Activated T-cell treated with anti-CD3 and anti-CD28 coated beads for 48 hours (primary cell): ENCODE data around the gene CPNE4.
A peak's percentile ranks its signal among the peaks of the same experiment; 100 is the strongest.
"Not testable (repeated sequence)": the region's sequence is repeated elsewhere in the genome, so short reads cannot be mapped to it uniquely, and the experiment has no call there.

Experiments used
- DNase-seq: peaks from one replicate; pipeline ENCODE4 v3.0.0-alpha.2; 2020; ENCODE audit warnings: low read depth

Gene CPNE4

GRCh38 chr3:132016061-132017041 lies 18.5 kb downstream of the CPNE4 start:
- DNase-seq: no peak

GRCh38 chr3:132014105-132014504 lies 20.7 kb downstream of the CPNE4 start:
- DNase-seq: no peak

GRCh38 chr3:132009241-132009640 lies 25.6 kb downstream of the CPNE4 start:
- DNase-seq: no peak

GRCh38 chr3:132008837-132009236 lies 26.0 kb downstream of the CPNE4 start:
- DNase-seq: no peak

GRCh38 chr3:132007617-132008016 lies 27.2 kb downstream of the CPNE4 start:
- no peak for DNase-seq

GRCh38 chr3:132006605-132007204 lies 28.1 kb downstream of the CPNE4 start:
- peak; percentile 11 for DNase-seq

DNA sequence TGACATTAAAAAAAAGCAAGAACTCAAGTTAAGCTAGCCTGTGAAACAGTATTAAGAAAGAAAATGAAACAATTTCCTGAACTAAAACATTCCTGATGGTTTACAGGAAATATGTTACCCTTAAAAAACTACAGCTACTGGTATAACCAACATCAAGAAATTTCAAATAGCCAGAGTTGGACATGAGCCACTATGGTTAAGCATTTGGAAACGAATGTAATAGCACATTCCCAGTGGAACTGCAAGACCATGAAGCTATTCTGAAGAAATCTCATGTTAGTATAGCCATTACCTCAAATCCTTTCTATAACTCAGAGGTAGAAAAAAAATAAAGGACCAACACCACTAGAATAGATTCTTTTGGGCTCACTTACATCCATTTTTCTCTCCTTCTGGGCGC lies 30.2 kb downstream of the CPNE4 start:
- no peak for DNase-seq

GRCh38 chr3:132003685-132004084 lies 31.1 kb downstream of the CPNE4 start:
- no peak for DNase-seq

DNA sequence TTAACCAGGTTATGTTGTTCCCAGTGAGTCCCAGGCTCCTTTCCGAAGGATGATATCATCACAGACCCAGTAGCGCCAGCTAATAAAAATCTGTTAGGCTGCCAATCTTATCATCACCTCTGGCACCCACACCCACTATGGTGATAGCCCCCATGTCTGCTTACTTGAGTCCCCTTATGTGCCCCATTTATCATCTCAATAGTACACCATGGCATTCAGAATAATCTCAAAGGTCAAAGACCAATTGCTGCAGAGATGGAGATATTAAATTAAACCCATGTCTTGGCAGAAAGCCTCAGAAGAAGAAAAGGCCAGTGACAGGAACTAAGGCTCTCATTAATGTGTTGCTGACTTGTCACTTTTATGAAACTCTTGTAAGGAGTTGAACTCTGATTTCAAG lies 32.8 kb downstream of the CPNE4 start:
- DNase-seq: no peak

- DNase-seq: no peak
Observed at GRCh38 chr3:132001036-132001435, 33.8 kb downstream of the CPNE4 start.

DNA sequence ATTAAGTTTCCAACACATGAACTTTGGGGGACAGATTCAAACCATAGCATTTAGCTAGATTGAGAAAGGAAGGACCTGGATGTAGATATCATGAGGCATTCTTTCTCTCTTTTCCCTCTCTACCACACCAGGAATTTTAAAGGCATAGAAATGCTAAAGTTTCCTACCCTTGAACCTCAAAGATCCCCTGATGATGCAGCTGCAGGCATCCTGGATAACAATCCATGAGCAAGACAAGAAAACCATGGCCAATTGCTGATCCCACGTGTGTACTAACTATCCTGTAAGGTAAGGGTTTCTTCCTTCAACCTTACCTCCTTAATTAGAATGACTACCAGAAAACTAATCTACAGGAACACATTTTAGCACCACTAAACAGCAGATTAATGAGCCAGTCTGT lies 36.8 kb downstream of the CPNE4 start:
- DNase-seq: no peak

DNA sequence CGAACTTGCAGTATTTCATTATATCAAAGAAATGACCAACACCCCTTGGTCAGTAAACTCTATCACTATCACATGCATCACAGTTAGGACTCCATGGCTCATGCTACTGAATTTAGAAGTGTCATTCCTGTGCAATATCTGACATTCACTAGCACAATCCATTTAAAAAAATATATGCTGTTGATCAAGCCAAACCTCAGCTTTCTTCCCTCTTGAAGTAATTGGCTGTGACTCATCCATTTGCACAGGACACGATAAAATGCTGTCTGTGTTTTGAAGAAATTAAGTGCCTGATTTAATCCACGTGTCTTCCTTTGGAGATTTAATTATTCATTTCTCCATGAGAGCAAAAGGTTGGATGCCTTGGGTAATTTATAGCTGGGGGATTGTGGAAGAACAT lies 38.9 kb downstream of the CPNE4 start:
- DNase-seq: no peak

DNA sequence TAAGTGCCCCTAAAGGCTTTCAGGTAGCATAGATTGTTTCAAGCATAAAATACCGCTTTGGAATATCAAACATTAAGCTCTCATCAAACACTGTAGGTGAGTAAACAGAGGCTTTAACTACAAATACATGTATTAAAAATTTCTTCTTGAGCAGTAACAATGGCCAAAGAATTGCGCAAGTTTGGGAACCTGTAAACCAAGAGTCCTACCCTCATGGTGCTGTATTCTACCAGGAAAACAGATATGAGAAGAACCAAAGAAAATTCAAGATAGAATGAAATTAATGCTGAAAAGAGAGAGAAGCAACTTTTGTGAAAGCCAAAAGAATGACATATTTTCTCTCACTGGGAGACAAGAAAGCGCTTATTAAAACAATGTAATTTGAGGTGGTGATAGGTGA lies 45.5 kb downstream of the CPNE4 start:
- DNase-seq: no peak

DNA sequence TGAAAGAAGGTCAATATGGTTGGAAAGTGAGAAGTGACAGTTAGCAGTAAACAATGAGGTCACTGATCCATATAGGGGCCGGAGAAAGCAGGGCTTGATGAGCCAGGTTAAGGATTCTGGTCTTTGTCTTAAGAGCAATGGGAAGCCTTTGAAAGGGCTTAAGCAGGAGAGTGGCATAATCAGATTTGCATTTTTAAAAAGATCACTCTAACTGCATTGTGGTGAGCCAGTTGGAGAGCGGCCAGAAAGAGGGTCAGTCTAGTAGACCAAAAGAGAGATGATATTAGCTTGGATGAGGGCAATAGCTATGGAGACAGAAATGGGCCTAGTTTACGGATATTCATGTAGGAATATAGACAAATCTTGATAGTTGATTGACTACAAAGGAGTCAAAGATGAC lies 46.6 kb downstream of the CPNE4 start:
- DNase-seq: no peak

- no peak for DNase-seq
Observed at GRCh38 chr3:131983689-131984088, 51.1 kb downstream of the CPNE4 start.

GRCh38 chr3:131981323-131981722 lies 53.5 kb downstream of the CPNE4 start:
- DNase-seq: no peak

- no peak for DNase-seq
Observed at GRCh38 chr3:131976448-131976847, 58.4 kb downstream of the CPNE4 start.

- DNase-seq: no peak
Observed at GRCh38 chr3:131975047-131975446, 59.8 kb downstream of the CPNE4 start.

GRCh38 chr3:131973731-131974130 lies 61.1 kb downstream of the CPNE4 start:
- no peak for DNase-seq

GRCh38 chr3:131972550-131972949 lies 62.3 kb downstream of the CPNE4 start:
- no peak for DNase-seq

- DNase-seq: no peak
Observed at GRCh38 chr3:131972091-131972490, 62.7 kb downstream of the CPNE4 start.

DNA sequence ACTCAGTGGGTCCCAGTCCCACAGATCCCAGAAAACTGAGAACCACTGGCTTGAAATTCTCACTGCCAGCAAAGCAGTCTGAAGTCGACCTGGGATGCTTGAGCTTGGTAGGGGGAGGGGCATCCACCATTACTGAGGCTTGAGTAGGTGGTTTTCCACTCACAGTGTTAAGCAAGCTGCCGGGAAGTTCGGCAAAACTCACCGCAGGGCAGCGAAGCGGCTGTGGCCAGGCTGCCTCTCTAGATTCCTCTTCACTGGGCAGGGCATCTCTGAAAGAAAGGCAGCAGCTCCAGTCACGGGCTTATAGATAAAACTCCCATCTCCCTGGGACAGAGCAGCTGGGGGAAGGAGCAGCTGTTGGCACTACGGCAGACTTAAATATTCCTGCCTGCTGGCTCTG lies 71.4 kb downstream of the CPNE4 start:
- DNase-seq: not testable (repeated sequence)

- DNase-seq: no peak
Observed at GRCh38 chr3:131962982-131963381, 71.8 kb downstream of the CPNE4 start.

DNA sequence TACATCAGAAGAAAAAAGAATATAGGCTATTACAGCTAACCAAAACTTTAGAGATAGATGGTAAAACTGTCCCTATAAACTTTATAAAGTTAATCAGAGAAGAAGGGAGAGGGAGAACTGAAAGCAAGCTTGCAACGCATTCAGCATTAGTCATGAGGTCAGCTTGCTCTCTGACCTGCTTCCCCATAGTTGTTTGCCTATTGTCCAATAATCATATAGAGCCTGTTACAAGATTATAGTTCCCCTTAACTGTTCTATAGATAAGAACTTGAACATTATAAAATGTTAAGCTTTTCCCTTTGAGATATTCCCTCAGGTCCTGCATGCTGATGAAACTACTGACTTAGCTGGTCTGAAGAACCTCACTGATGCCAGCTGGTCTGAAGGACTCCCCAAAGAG lies 74.5 kb downstream of the CPNE4 start:
- no peak for DNase-seq
